Uterus (tissue), 2 donors: ENCODE data around the gene TP53RK.

Experiments
- CTCF ChIP-seq, 4 experiments: fragments of 200-600 bp in 2 of 4; fragments of 450-650 bp in 2 of 4; sonication (generic) in 2 of 4; IDR thresholded peaks; one replicate each; pipeline ENCODE4 v1.5.1; 2016 to 2019; ENCODE audit warnings: antibody characterized with exemption in 4 of 4, mild to moderate bottlenecking in 2 of 4, moderate library complexity in 1 of 4
- POLR2A ChIP-seq, 2 donors: fragments of 450-650 bp; IDR thresholded peaks; one replicate each; pipeline ENCODE4 v1.6.1; 2016; ENCODE audit warnings: antibody characterized with exemption in 2 of 2, mild to moderate bottlenecking in 1 of 2, moderate library complexity in 1 of 2

- TF ChIP-seq CTCF (IDR thresholded peaks at IDR 0.05) (no peak), POLR2A (IDR thresholded peaks at IDR 0.05) (no peak)
These were observed 14.8 kb downstream of the TP53RK start for GRCh38 chr20:46674253-46675083.
